GM23248 (cell line): Measurements from ENCODE around the gene UMODL1.

Experiments used
- EZH2 ChIP-seq: fragments of 200-600 bp; sonication (generic); IDR thresholded peaks from 2 replicates; pipeline ENCODE4 v1.6.1; 2018; ENCODE audit warnings: antibody characterized with exemption, mild to moderate bottlenecking; ENCODE audit not compliant: insufficient read depth, poor library complexity, severe bottlenecking
- EZH2phosphoT487 ChIP-seq: fragments of 200-600 bp; sonication (generic); IDR thresholded peaks from 2 replicates; pipeline ENCODE4 v1.6.1; 2018; ENCODE audit warnings: antibody characterized with exemption, moderate library complexity, mild to moderate bottlenecking, low read depth; ENCODE audit not compliant: insufficient read depth

DNA sequence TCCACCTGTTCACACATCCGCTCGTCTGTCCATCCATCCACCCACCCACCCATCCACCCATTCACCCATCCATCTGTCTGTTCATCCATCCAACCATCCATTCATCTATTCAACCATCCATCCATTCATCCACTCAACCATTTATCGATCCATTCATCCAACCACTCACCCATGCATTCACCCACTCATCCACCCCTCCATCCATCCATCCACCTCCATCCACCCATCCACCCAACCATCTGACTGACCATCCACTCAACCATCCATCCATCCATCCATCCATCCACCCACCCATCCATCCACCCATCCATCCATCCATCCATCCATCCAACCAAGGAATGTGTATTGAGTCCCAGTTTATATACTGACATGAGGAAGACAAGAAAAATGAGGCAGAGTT lies 73.1 kb downstream of the UMODL1 start:
- TF ChIP-seq EZH2: no peak
- no peak for TF ChIP-seq EZH2phosphoT487
